K562 (cell line): Measurements from ENCODE around the gene SART1. TPM values are rescaled to one million over a fixed set of nuclear protein-coding genes. Genes with fewer than 3 reads are reported as not detected.

Source experiments
- ATAC-seq: fragments of 200-7000 bp; cut with Tn5 transposase; 3 replicates; pipeline ENCODE4 v1.9.1; 2020; ENCODE audit warnings: moderate library complexity
- BruUV-seq: library from RNA; stranded (reverse); fragments of 400-500 nt; replicated peaks from 2 replicates; lab custom pipeline; 2021; lab: Mats Ljungman, UMichigan
- CTCF ChIA-PET: fragments of 300-600 bp; formaldehyde crosslinking; extraction: SDS; loops from one replicate; lab custom pipeline; 2021; ENCODE audit warnings: low intra/inter-chr PET ratio; lab: Yijun Ruan, JAX
- POLR2A ChIA-PET: fragments of 300-600, 350-650 bp; sonication (Branson Sonifier 250); formaldehyde crosslinking; extraction: SDS; loops from one replicate; lab custom pipeline; 2021; ENCODE audit warnings: antibody characterized with exemption, inconsistent platforms; lab: Yijun Ruan, JAX
- DNase-seq, 4 experiments: peaks; one replicate each; pipeline versions ENCODE4 v3.0.0 to v3.0.0-alpha.2; 2011 to 2018; ENCODE audit warnings: low spot score in 3 of 4, mixed read lengths in 3 of 4; ENCODE audit errors: extremely low read depth in 1 of 4
- FAIRE-seq: peaks from 2 replicates; lab custom pipeline; 2011; peaks lifted over from hg19 to GRCh38; lab: Jason Lieb, UNC
- H2AFZ ChIP-seq: 2 replicates; pipeline ENCODE4 v1.6.0; 2011; ENCODE audit warnings: low read depth, low read length, control low read depth, inconsistent platforms
- H3K27ac ChIP-seq: fragments of 200-600 bp; 3 replicates; pipeline ENCODE4 v1.8.0; 2011; ENCODE audit warnings: low read depth, mild to moderate bottlenecking, control low read depth, inconsistent platforms, low read length, moderate library complexity, mixed read lengths; ENCODE audit errors: extremely low read depth
- H3K27me3 ChIP-seq, 2 experiments: fragments of 300-600 bp in 1 of 2; 2 replicates in 1 of 2; 3 replicates in 1 of 2; pipeline versions ENCODE4 v1.6.0 to v1.8.0; 2011; ENCODE audit warnings: inconsistent platforms in 2 of 2, low read length in 2 of 2, mild to moderate bottlenecking in 1 of 2, mixed read lengths in 1 of 2, moderate library complexity in 1 of 2; ENCODE audit not compliant: control insufficient read depth in 2 of 2, insufficient read depth in 2 of 2
- H3K36me3 ChIP-seq: fragments of 300-600 bp; 3 replicates; pipeline ENCODE4 v1.8.0; 2011; ENCODE audit warnings: mild to moderate bottlenecking, low read length, inconsistent platforms; ENCODE audit not compliant: control insufficient read depth, insufficient read depth
- H3K4me1 ChIP-seq, 2 experiments: fragments of 200-600 bp in 1 of 2; replicated peaks in 1 of 2; 2 replicates in 1 of 2; 3 replicates in 1 of 2; pipeline versions ENCODE4 v1.5.1 to v1.8.0; 2011; ENCODE audit warnings: inconsistent platforms in 2 of 2, low read length in 2 of 2, mild to moderate bottlenecking in 1 of 2, mixed read lengths in 1 of 2, moderate library complexity in 1 of 2; ENCODE audit not compliant: control insufficient read depth in 2 of 2, insufficient read depth in 2 of 2
- H3K4me2 ChIP-seq: 2 replicates; pipeline ENCODE4 v1.6.1; 2011; ENCODE audit warnings: low read length, control low read depth, inconsistent platforms, mixed read lengths; ENCODE audit not compliant: insufficient read depth
- H3K4me3 ChIP-seq: fragments of 200-600 bp; sonication (generic), shearing (Covaris generic); 2 replicates; pipeline ENCODE4 v1.5.1; 2016; ENCODE audit warnings: control low read depth, inconsistent platforms
- H3K79me2 ChIP-seq: fragments of 200-600 bp; 3 replicates; pipeline ENCODE4 v1.8.0; 2011; ENCODE audit warnings: low read length, inconsistent platforms; ENCODE audit not compliant: control insufficient read depth, insufficient read depth
- H3K9ac ChIP-seq, 2 experiments: 2 replicates each; pipeline versions ENCODE4 v1.6.0 to v1.6.1; 2011; ENCODE audit warnings: low read depth in 2 of 2, low read length in 2 of 2, control low read depth in 1 of 2, inconsistent platforms in 1 of 2, mild to moderate bottlenecking in 1 of 2, mixed read lengths in 1 of 2; ENCODE audit not compliant: insufficient read depth in 1 of 2
- H3K9me1 ChIP-seq: one replicate; pipeline ENCODE4 v1.6.0; 2011; ENCODE audit warnings: inconsistent platforms, mild to moderate bottlenecking, low read length, moderate library complexity; ENCODE audit not compliant: control insufficient read depth, insufficient read depth
- H3K9me3 ChIP-seq: replicated peaks from 2 replicates; pipeline ENCODE4 v1.5.1; 2011; ENCODE audit warnings: low read depth, low read length, inconsistent platforms; ENCODE audit not compliant: control insufficient read depth, insufficient read depth
- H4K20me1 ChIP-seq: replicated peaks from 2 replicates; pipeline ENCODE4 v1.6.1; 2011; ENCODE audit warnings: low read length, inconsistent platforms, mixed read lengths; ENCODE audit not compliant: control insufficient read depth, insufficient read depth
- CBFA2T2 ChIP-seq: fragments of 450-650 bp; conservative IDR thresholded peaks from 2 replicates; pipeline ENCODE4 v1.6.1; 2017; ENCODE audit warnings: mild to moderate bottlenecking
- CBFA2T3 ChIP-seq: fragments of 450-650 bp; IDR thresholded peaks from 2 replicates; pipeline ENCODE4 v1.6.1; 2017
- FOXJ3 ChIP-seq: sonication (generic); formaldehyde crosslinking; IDR thresholded peaks from 2 replicates; pipeline ENCODE4 v1.4.0; 2020; ENCODE audit warnings: mild to moderate bottlenecking, missing genetic modification reagents
- GTF2F1 ChIP-seq: IDR thresholded peaks from 2 replicates; pipeline ENCODE4 v1.6.1; 2011; ENCODE audit warnings: low read depth, low read length, improper control_type of control experiment
- NKRF ChIP-seq: fragments of 450-650 bp; IDR thresholded peaks from 2 replicates; pipeline ENCODE4 v1.6.1; 2016; ENCODE audit warnings: borderline replicate concordance
- RB1 ChIP-seq: fragments of 450-650 bp; IDR thresholded peaks from 2 replicates; pipeline ENCODE4 v1.6.1; 2017; ENCODE audit warnings: low read depth, mild to moderate bottlenecking
- SRF ChIP-seq, 2 experiments: fragments of 250-450, 450-650 bp in 1 of 2; sonication (Bioruptor Pico) in 1 of 2; sonication (generic) in 1 of 2; formaldehyde crosslinking; IDR thresholded peaks; 2 replicates each; pipeline versions ENCODE4 v1.5.0 to v1.5.1; 2020 to 2022; ENCODE audit warnings: mild to moderate bottlenecking in 1 of 2, missing genetic modification reagents in 1 of 2
- TFE3 ChIP-seq: fragments of 450-650 bp; formaldehyde crosslinking; IDR thresholded peaks from 2 replicates; pipeline ENCODE4 v1.4.0; 2020; ENCODE audit warnings: mild to moderate bottlenecking, mixed read lengths
- ZNF140 ChIP-seq: fragments of 250-450 bp; sonication (Bioruptor Pico); IDR thresholded peaks from 2 replicates; pipeline ENCODE4 v1.8.0; 2021; ENCODE audit warnings: moderate library complexity, mild to moderate bottlenecking, inconsistent platforms
- WGBS: fragments of 100-300 bp; shearing (Covaris generic); methylation state at CpG from one replicate; pipeline ENCODE4 v1.1.6; 2016; ENCODE audit warnings: low coverage, mixed read lengths; ENCODE audit not compliant: insufficient coverage; ENCODE audit errors: missing lambda C conversion rate; 5-methylcytosine and 5-hydroxymethylcytosine counted together
- in situ Hi-C: fragments of 300-500 bp; cut with MboI; formaldehyde crosslinking; loops from 4 replicates; pipeline ENCODE4 v1.15.0; 2018; ENCODE audit warnings: inconsistent platforms, mixed read lengths
- intact Hi-C: fragments of 100-400 bp; cut with micrococcal nuclease; formaldehyde crosslinking; loops from 2 replicates; pipeline ENCODE4 v1.14.2; 2022
- polyA plus RNA-seq, 8 experiments: library from polyadenylated mRNA; depleted of rRNA in 4 of 8; stranded (reverse) in 5 of 8; unstranded in 3 of 8; fragments of >200 nt; fragmentation: Nextera tagmentation in 2 of 8; fragmentation: Illumina TruSeq in 1 of 8; extraction: Ambion mirVana in 2 of 8; extraction: Trizol in 1 of 8; gene quantifications; 2 replicates each; pipeline versions ENCODE4 v1.2.1 to v1.2.3, GENCODE V29; 2011 to 2014; ENCODE audit warnings: inconsistent platforms in 1 of 8, missing spikeins in 1 of 8
- total RNA-seq, 7 experiments: library from RNA; depleted of rRNA in 6 of 7; stranded (reverse); fragments of >200 nt in 6 of 7; fragmentation: Illumina TruSeq in 2 of 7; extraction: Trizol in 2 of 7; gene quantifications; 2 replicates each; pipeline versions ENCODE4 v1.2.1 to v1.2.3, GENCODE V29; 2011 to 2021; ENCODE audit warnings: low replicate concordance in 1 of 7
- TF ChIP-seq, protein P1 (sequence below): fragments of 450-650 bp; IDR thresholded peaks from 2 replicates; pipeline ENCODE4 v1.6.1; 2016; ENCODE audit warnings: low read depth

Gene SART1
- total and polyA plus RNA-seq, 9 of the 15 experiments (the other 6 are each of a cell fraction or from before 2014, with no cell fraction given): 4.8 to 84.1 (median 31.7) TPM

GRCh38 chr11:65997286-65997685 lies 35.8 kb downstream of the SART1 start:
- in situ Hi-C loops (loop anchor here (10.0 kb wide), 1 partner anchor 282 kb away; the partner anchor contains the start of gene KAT5), intact Hi-C loops (no loop called here)
- Histone ChIP-seq H3K4me1 (peaks cover 5 to 6% of the 10 kb centered on the region in 2 experiments; a peak in 4 of 5 replicates), H3K9ac (no peak overlapping the region), H3K4me2 (no peak overlapping the region), H4K20me1 (peaks cover 3% of the 10 kb centered on the region; the same call in 1 of the 2 replicates), H3K36me3 (peaks cover 41% of the 10 kb centered on the region), H3K9me3 (no peaks in the 10 kb centered on the region), H3K9me1 (no peaks in the 10 kb centered on the region), H2AFZ (no peak overlapping the region), H3K27me3 (no peaks in the 10 kb centered on the region), H3K4me3 (no peak overlapping the region), H3K79me2 (peaks cover 30% of the 10 kb centered on the region), H3K27ac (no peak overlapping the region)
- WGBS: 85% methylated on average over 2 of the region's 2 CpGs
- DNase-seq (peak in 2 of 4 experiments; percentile 31 to 37), FAIRE-seq (no peak), ATAC-seq (no peak)
- CTCF ChIA-PET: no interaction called here
- no TSS peak for BruUV-seq
- POLR2A ChIA-PET: interaction anchor here (0.6 to 1.4 kb wide), 2 partner anchors 53 to 1679 kb away, joined by 3 to 4 read pairs; partner anchors contain the start of gene PRDX5
- no peak for TF ChIP-seq GTF2F1
- TF ChIP-seq TFE3 (CRISPR knock-in tag): no peak
- no peak for TF ChIP-seq RB1
- peak in 1 of 2 experiments; percentile 23; a peak in 1 of 4 replicates for TF ChIP-seq SRF (CRISPR knock-in tag; IDR thresholded peaks at IDR 0.05)
- TF ChIP-seq, protein P1, sequence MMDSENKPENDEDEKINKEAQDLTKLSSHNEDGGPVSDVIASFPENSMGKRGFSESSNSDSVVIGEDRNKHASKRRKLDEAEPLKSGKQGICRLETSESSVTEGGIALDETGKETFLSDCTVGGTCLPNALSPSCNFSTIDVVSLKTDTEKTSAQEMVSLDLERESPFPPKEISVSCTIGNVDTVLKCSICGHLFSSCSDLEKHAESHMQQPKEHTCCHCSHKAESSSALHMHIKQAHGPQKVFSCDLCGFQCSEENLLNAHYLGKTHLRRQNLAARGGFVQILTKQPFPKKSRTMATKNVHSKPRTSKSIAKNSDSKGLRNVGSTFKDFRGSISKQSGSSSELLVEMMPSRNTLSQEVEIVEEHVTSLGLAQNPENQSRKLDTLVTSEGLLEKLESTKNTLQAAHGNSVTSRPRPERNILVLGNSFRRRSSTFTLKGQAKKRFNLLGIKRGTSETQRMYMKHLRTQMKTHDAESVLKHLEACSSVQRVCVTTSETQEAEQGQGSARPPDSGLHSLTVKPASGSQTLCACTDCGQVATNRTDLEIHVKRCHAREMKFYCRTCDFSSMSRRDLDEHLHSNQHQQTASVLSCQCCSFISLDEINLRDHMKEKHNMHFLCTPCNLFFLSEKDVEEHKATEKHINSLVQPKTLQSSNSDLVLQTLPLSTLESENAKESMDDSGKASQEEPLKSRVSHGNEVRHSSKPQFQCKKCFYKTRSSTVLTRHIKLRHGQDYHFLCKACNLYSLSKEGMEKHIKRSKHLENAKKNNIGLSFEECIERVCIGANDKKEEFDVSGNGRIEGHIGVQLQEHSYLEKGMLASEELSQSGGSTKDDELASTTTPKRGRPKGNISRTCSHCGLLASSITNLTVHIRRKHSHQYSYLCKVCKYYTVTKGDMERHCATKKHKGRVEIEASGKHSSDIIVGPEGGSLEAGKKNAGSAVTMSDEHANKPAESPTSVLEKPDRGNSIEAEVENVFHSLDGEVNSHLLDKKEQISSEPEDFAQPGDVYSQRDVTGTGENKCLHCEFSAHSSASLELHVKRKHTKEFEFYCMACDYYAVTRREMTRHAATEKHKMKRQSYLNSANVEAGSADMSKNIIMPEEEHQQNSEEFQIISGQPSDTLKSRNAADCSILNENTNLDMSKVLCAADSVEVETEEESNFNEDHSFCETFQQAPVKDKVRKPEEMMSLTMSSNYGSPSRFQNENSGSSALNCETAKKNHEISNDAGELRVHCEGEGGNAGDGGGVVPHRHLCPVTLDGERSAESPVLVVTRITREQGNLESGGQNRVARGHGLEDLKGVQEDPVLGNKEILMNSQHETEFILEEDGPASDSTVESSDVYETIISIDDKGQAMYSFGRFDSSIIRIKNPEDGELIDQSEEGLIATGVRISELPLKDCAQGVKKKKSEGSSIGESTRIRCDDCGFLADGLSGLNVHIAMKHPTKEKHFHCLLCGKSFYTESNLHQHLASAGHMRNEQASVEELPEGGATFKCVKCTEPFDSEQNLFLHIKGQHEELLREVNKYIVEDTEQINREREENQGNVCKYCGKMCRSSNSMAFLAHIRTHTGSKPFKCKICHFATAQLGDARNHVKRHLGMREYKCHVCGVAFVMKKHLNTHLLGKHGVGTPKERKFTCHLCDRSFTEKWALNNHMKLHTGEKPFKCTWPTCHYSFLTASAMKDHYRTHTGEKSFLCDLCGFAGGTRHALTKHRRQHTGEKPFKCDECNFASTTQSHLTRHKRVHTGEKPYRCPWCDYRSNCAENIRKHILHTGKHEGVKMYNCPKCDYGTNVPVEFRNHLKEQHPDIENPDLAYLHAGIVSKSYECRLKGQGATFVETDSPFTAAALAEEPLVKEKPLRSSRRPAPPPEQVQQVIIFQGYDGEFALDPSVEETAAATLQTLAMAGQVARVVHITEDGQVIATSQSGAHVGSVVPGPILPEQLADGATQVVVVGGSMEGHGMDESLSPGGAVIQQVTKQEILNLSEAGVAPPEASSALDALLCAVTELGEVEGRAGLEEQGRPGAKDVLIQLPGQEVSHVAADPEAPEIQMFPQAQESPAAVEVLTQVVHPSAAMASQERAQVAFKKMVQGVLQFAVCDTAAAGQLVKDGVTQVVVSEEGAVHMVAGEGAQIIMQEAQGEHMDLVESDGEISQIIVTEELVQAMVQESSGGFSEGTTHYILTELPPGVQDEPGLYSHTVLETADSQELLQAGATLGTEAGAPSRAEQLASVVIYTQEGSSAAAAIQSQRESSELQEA: no peak
- 0 out of 2 replicates have a peak, but pooled peaks have one; percentile 34 for TF ChIP-seq FOXJ3
- no peak for TF ChIP-seq NKRF
- peak; percentile 16; the same call in 1 of the 2 replicates for TF ChIP-seq CBFA2T2
- TF ChIP-seq ZNF140: no peak
- TF ChIP-seq CBFA2T3: peak; percentile 63
